GM19099 (cell line): ENCODE measurements around the gene HECTD2.

Source experiments
- POLR2A ChIP-seq: IDR thresholded peaks from 3 replicates; pipeline ENCODE4 v1.6.1; 2011; ENCODE audit warnings: low read depth; ENCODE audit not compliant: insufficient read length; ENCODE audit errors: extremely low read depth

HECTD2 gene

DNA sequence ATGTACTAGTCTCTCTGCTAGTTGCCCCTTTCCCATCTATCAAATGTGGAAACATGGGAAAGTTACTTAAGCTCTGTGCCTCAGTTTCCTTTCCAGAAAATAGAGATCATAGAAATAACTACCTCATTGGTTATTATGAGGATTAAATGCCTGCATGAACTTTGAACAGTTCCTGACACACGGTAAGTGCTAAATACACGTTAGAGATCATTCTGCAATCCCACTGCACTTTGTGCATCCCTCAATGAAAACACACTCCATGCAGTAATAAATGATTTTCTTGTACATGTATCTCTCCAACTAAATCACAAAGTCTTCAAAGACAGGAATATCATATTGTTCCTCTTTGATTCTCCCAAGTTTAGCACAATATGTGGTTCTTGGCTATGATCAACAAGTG, 149.6 kb downstream of the HECTD2 start:
- TF ChIP-seq POLR2A: no peak

DNA sequence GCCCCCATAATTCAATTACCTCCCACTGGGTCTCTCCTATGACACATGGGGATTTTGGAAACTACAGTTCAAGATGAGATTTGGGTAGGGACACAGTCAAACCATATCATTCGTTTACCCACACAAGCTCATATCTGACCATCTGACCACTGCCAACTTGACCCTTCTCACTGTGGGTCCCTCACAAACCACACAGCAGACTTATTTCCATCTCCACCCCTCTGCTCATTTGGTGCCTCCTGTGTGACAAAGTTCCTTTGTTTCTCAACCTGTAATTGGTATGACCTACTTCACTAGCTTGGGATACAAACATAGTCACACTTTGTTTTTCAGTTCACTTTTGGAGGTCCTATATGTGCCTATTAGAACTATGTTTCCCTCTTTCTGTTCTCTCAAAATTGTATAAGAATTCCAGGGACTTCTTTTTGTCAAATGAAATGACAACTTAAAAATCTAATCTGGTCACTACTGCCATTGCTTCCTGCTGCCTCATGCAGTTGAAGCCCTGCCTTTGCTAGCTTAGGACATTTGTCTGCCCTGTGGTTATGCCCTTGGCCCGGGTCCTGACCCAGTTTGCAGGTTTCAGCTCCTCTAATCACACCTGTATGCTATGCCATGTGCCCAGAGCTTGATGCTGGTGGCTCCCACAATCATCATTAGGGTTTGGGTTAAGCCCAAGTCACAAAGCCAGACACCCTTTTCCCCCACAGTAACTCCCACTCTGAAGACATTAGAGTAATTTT, 152.9 kb downstream of the HECTD2 start:
- TF ChIP-seq POLR2A: no peak

GRCh38 chr10:91564026-91564425, 153.9 kb downstream of the HECTD2 start:
- TF ChIP-seq POLR2A: no peak
